Skeletal muscle tissue (tissue), 4 donors: ENCODE results near the gene NOL7. TPM values are rescaled to one million over a fixed set of nuclear protein-coding genes. Genes with fewer than 3 reads are reported as not detected.

Source experiments
- H3K27ac ChIP-seq: one replicate; pipeline ENCODE4 v1.7.0; 2013; ENCODE audit warnings: mild to moderate bottlenecking, low read depth, low read length, inconsistent platforms
- H3K27me3 ChIP-seq, 3 donors: one replicate each; pipeline ENCODE4 v1.7.0; 2013; ENCODE audit warnings: low read length in 3 of 3; ENCODE audit not compliant: control insufficient read depth in 3 of 3, insufficient read depth in 3 of 3
- H3K36me3 ChIP-seq, 3 donors: one replicate each; pipeline ENCODE4 v1.7.0; 2013; ENCODE audit warnings: low read length in 3 of 3; ENCODE audit not compliant: control insufficient read depth in 3 of 3, insufficient read depth in 3 of 3
- H3K4me1 ChIP-seq, 3 donors: one replicate each; pipeline ENCODE4 v1.7.0; 2013; ENCODE audit warnings: low read length in 3 of 3, mild to moderate bottlenecking in 3 of 3; ENCODE audit not compliant: control insufficient read depth in 3 of 3, insufficient read depth in 3 of 3
- H3K4me3 ChIP-seq, 3 donors: one replicate each; pipeline ENCODE4 v1.7.0; 2013; ENCODE audit warnings: low read length in 3 of 3
- H3K9ac ChIP-seq, 3 donors: one replicate each; pipeline ENCODE4 v1.7.0; 2013; ENCODE audit warnings: low read length in 3 of 3, mild to moderate bottlenecking in 3 of 3, moderate library complexity in 2 of 3, low read depth in 1 of 3
- H3K9me3 ChIP-seq, 3 donors: one replicate each; pipeline ENCODE4 v1.7.0; 2013; ENCODE audit warnings: low read length in 3 of 3; ENCODE audit not compliant: control insufficient read depth in 3 of 3
- total RNA-seq: library from RNA; depleted of rRNA; stranded (reverse); fragments of >200 nt; gene quantifications from one replicate; pipeline ENCODE4 v1.2.3, GENCODE V29; 2014
- donor health status: Osteomylitis.

Gene NOL7
- total RNA-seq, 1 donor from 2014 or later, result 29.2 TPM

- H3K36me3 ChIP-seq, result no peaks in the 10 kb centered on the region
- no peaks in the 10 kb centered on the region for H3K27me3 ChIP-seq
- peaks cover 3 to 12% (median 3%) of the 10 kb centered on the region in 3 donors for H3K4me1 ChIP-seq
Observed at GRCh38 chr6:13662651-13663334, 47.7 kb downstream of the NOL7 start.

GRCh38 chr6:13663986-13664385 lies 48.9 kb downstream of the NOL7 start:
- Histone ChIP-seq H3K9me3 (no peaks in the 10 kb centered on the region), H3K27me3 (no peaks in the 10 kb centered on the region), H3K36me3 (no peaks in the 10 kb centered on the region), H3K9ac (no peak overlapping the region), H3K27ac (no peak overlapping the region), H3K4me1 (peaks cover 3 to 12% (median 3%) of the 10 kb centered on the region in 3 donors), H3K4me3 (no peak overlapping the region)

More at GRCh38 chr6:13662651-13663334, 47.7 kb downstream of the NOL7 start:
- Histone ChIP-seq H3K9ac (no peak overlapping the region), H3K4me3 (no peak overlapping the region), H3K27ac (no peak overlapping the region), H3K9me3 (no peaks in the 10 kb centered on the region)

GRCh38 chr6:13664703-13665352 lies 49.7 kb downstream of the NOL7 start:
- H3K27ac ChIP-seq, result no peak overlapping the region
- no peak overlapping the region for H3K9ac ChIP-seq
- H3K27me3 ChIP-seq, result no peaks in the 10 kb centered on the region
- no peaks in the 10 kb centered on the region for H3K9me3 ChIP-seq
- H3K36me3 ChIP-seq, result no peaks in the 10 kb centered on the region
- no peak overlapping the region for H3K4me3 ChIP-seq
- peaks cover 3 to 12% (median 3%) of the 10 kb centered on the region in 3 donors for H3K4me1 ChIP-seq

- Histone ChIP-seq H3K27ac (no peak overlapping the region), H3K4me3 (no peak overlapping the region), H3K27me3 (no peaks in the 10 kb centered on the region), H3K9me3 (no peaks in the 10 kb centered on the region), H3K9ac (no peak overlapping the region), H3K4me1 (peaks cover 3 to 9% (median 3%) of the 10 kb centered on the region in 3 donors), H3K36me3 (no peaks in the 10 kb centered on the region)
Observed at GRCh38 chr6:13666194-13667105, 51.3 kb downstream of the NOL7 start.

GRCh38 chr6:13667655-13668054 lies 52.5 kb downstream of the NOL7 start:
- no peaks in the 10 kb centered on the region for H3K27me3 ChIP-seq
- H3K9me3 ChIP-seq, result no peaks in the 10 kb centered on the region
- H3K36me3 ChIP-seq, result no peaks in the 10 kb centered on the region
- H3K9ac ChIP-seq, result no peak overlapping the region
- no peak overlapping the region for H3K4me3 ChIP-seq
- peaks cover 3 to 6% (median 3%) of the 10 kb centered on the region in 3 donors for H3K4me1 ChIP-seq
- H3K27ac ChIP-seq, result no peak overlapping the region

- H3K27me3 ChIP-seq, result no peaks in the 10 kb centered on the region
- H3K9me3 ChIP-seq, result no peaks in the 10 kb centered on the region
- no peaks in the 10 kb centered on the region for H3K36me3 ChIP-seq
- H3K4me3 ChIP-seq, result no peak overlapping the region
- peaks cover under 1 to 6% (median under 1%) of the 10 kb centered on the region in 3 donors for H3K4me1 ChIP-seq
- no peak overlapping the region for H3K27ac ChIP-seq
- no peak overlapping the region for H3K9ac ChIP-seq
Observed at GRCh38 chr6:13668291-13668928, 53.3 kb downstream of the NOL7 start.

GRCh38 chr6:13669476-13669875 lies 54.3 kb downstream of the NOL7 start:
- Histone ChIP-seq H3K27me3 (no peaks in the 10 kb centered on the region), H3K27ac (no peak overlapping the region)

More at GRCh38 chr6:13669476-13669875, 54.3 kb downstream of the NOL7 start:
- no peak overlapping the region for H3K9ac ChIP-seq
- no peaks in the 10 kb centered on the region for H3K36me3 ChIP-seq
- no peaks in the 10 kb centered on the region for H3K9me3 ChIP-seq
- peaks cover 0 to 4% (median 0%) of the 10 kb centered on the region in 3 donors for H3K4me1 ChIP-seq
- H3K4me3 ChIP-seq, result no peak overlapping the region

Other genes starting within 250 kb of the NOL7 start
- 6.3 TPM for gene GFOD1, start 127.7 kb upstream of the NOL7 start, total RNA-seq
- 10.4 TPM for gene SIRT5, start 40.7 kb upstream of the NOL7 start, total RNA-seq
- gene RANBP9, start 96.5 kb downstream of the NOL7 start, total RNA-seq, result 39.1 TPM
- 4.7 TPM for gene MCUR1, start 199.2 kb downstream of the NOL7 start, total RNA-seq